ENCODE measurements around the gene SHISA7.

The SHISA7 gene

GRCh38 chr19:55382522-55383054 is 60.5 kb downstream of the SHISA7 start:
- H3K27ac ChIP-seq, result no peak overlapping the region
- no peak for DNase-seq (ENCODE audit: low read depth, low spot score)

DNA sequence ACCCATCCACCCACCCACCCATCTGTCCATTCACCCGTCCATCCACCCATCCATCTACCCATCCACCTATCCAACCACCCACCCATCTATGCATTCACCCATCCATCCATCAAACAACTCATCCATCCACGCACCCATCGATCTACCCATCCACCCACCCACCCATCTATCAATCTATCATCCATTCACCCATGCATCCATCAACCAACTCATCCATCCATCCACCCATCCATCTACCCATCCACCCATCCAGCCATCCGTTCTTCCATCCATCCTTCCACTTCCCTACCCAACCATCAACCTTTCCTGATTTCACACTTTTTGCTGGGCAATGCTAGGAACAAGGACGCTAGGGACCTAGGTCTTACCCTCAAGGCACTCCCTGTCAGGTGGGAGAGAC is 61.1 kb downstream of the SHISA7 start:
- DNase-seq (ENCODE audit: low read depth, low spot score), result no peak
- no peak overlapping the region for H3K27ac ChIP-seq

DNA sequence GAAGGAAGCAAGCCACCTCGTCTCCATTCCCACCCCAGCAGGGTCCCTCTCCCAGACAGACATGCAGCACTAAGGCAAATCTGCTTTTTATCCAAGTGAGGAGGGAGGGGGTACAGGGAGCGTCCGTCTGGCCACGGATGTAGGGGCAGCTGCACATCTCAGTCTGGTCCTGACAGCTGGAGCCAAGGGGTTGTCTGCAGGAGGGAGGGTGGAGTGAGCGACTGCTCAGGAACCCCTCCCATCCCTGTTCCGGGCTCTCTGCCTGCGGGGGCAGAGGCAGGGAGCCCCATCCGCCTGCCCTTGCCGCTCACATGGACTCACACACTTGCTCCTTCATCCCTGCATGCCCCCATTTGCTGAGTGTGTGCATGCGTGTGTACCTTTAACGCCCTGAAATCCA is 63.9 kb downstream of the SHISA7 start:
- no peak for DNase-seq (ENCODE audit: low read depth, low spot score)
- no peak overlapping the region for H3K27ac ChIP-seq

Data from epithelial cell of prostate (primary cell).